HEK293 (cell line): Measurements from ENCODE around the gene GJB2.

Experiments
- CTCF ChIA-PET: fragments of 350-600 bp; formaldehyde crosslinking; extraction: SDS; loops from one replicate; lab custom pipeline; 2021; ENCODE audit warnings: antibody characterized with exemption; lab: Yijun Ruan, JAX
- POLR2A ChIA-PET: fragments of 300-600 bp; formaldehyde crosslinking; extraction: SDS; loops from one replicate; lab custom pipeline; 2020; ENCODE audit warnings: antibody characterized with exemption, inconsistent platforms; lab: Yijun Ruan, JAX
- H3K27ac ChIP-seq: fragments of 200-500 bp; sonication (Bioruptor generic); 2 replicates; pipeline ENCODE4 v1.5.1; 2014; ENCODE audit warnings: low read depth, low read length, control low read depth, inconsistent platforms; ENCODE audit errors: extremely low read depth
- H3K36me3 ChIP-seq, 2 experiments: fragments of 200-500 bp in 1 of 2; sonication (Bioruptor generic) in 1 of 2; 1 replicate in 1 of 2; 2 replicates in 1 of 2; pipeline ENCODE4 v1.5.1; 2014 to 2017; ENCODE audit warnings: inconsistent platforms in 2 of 2, low read length in 2 of 2; ENCODE audit not compliant: control insufficient read depth in 2 of 2, insufficient read depth in 1 of 2
- H3K4me1 ChIP-seq: fragments of 200-500 bp; sonication (Bioruptor generic); 2 replicates; pipeline ENCODE4 v1.5.1; 2014; ENCODE audit warnings: mild to moderate bottlenecking, low read length, inconsistent platforms; ENCODE audit not compliant: control insufficient read depth, insufficient read depth
- H3K4me3 ChIP-seq: 2 replicates; pipeline ENCODE4 v1.5.1; 2011; ENCODE audit warnings: low read depth, mild to moderate bottlenecking, control low read depth, low read length, moderate library complexity
- H3K9me3 ChIP-seq: fragments of 200-500 bp; sonication (Bioruptor generic); 2 replicates; pipeline ENCODE4 v1.5.1; 2014; ENCODE audit warnings: low read depth, low read length, inconsistent platforms; ENCODE audit not compliant: control insufficient read depth, insufficient read depth
- FEZF1 ChIP-seq: fragments of 450-650 bp; formaldehyde crosslinking; IDR thresholded peaks from 2 replicates; pipeline ENCODE4 v1.5.1; 2016; ENCODE audit warnings: missing biosample characterization, missing genetic modification characterization
- GLIS1 ChIP-seq: fragments of 450-650 bp; formaldehyde crosslinking; IDR thresholded peaks from 2 replicates; pipeline ENCODE4 v1.5.1; 2016; ENCODE audit warnings: missing biosample characterization, missing genetic modification characterization
- GLIS2 ChIP-seq: fragments of 450-650 bp; formaldehyde crosslinking; IDR thresholded peaks from 2 replicates; pipeline ENCODE4 v1.5.1; 2016; ENCODE audit warnings: missing biosample characterization, missing genetic modification characterization
- IKZF3 ChIP-seq: fragments of 450-650 bp; IDR thresholded peaks from 2 replicates; pipeline ENCODE4 v1.5.0; 2018; ENCODE audit warnings: missing biosample characterization, mild to moderate bottlenecking, missing genetic modification characterization, moderate library complexity
- KLF7 ChIP-seq: fragments of 450-650 bp; formaldehyde crosslinking; IDR thresholded peaks from 2 replicates; pipeline ENCODE4 v1.5.1; 2016; ENCODE audit warnings: missing biosample characterization, missing genetic modification characterization, borderline replicate concordance
- KLF8 ChIP-seq: fragments of 450-650 bp; formaldehyde crosslinking; IDR thresholded peaks from 2 replicates; pipeline ENCODE4 v1.5.1; 2016; ENCODE audit warnings: missing biosample characterization, missing genetic modification characterization
- SP2 ChIP-seq: fragments of 450-650 bp; formaldehyde crosslinking; IDR thresholded peaks from 2 replicates; pipeline ENCODE4 v1.5.1; 2016; ENCODE audit warnings: missing biosample characterization, missing genetic modification characterization
- WT1 ChIP-seq: fragments of 450-650 bp; formaldehyde crosslinking; IDR thresholded peaks from 2 replicates; pipeline ENCODE4 v1.5.1; 2016; ENCODE audit warnings: missing biosample characterization, missing genetic modification characterization
- ZBTB21 ChIP-seq: fragments of 450-650 bp; formaldehyde crosslinking; IDR thresholded peaks from 2 replicates; pipeline ENCODE4 v1.5.1; 2017; ENCODE audit warnings: missing biosample characterization, missing genetic modification characterization
- ZFHX2 ChIP-seq: fragments of 450-650 bp; formaldehyde crosslinking; conservative IDR thresholded peaks from 2 replicates; pipeline ENCODE4 v1.5.1; 2016; ENCODE audit warnings: missing biosample characterization, missing genetic modification characterization
- ZFP37 ChIP-seq: fragments of 450-650 bp; formaldehyde crosslinking; IDR thresholded peaks from 2 replicates; pipeline ENCODE4 v1.5.1; 2016; ENCODE audit warnings: missing biosample characterization, missing genetic modification characterization
- ZFP69B ChIP-seq: fragments of 450-650 bp; formaldehyde crosslinking; IDR thresholded peaks from 2 replicates; pipeline ENCODE4 v1.5.1; 2016; ENCODE audit warnings: missing biosample characterization, missing genetic modification characterization
- ZNF2 ChIP-seq: fragments of 450-650 bp; formaldehyde crosslinking; IDR thresholded peaks from 2 replicates; pipeline ENCODE4 v1.5.1; 2016; ENCODE audit warnings: missing biosample characterization, missing genetic modification characterization
- ZNF24 ChIP-seq: fragments of 450-650 bp; formaldehyde crosslinking; IDR thresholded peaks from 2 replicates; pipeline ENCODE4 v1.5.1; 2016; ENCODE audit warnings: missing biosample characterization, missing genetic modification characterization
- ZNF350 ChIP-seq: fragments of 450-650 bp; formaldehyde crosslinking; IDR thresholded peaks from 2 replicates; pipeline ENCODE4 v1.5.0; 2017; ENCODE audit warnings: missing biosample characterization, mild to moderate bottlenecking, missing genetic modification characterization
- ZNF501 ChIP-seq: fragments of 450-650 bp; formaldehyde crosslinking; IDR thresholded peaks from 2 replicates; pipeline ENCODE4 v1.5.1; 2016; ENCODE audit warnings: missing biosample characterization, missing genetic modification characterization
- ZNF629 ChIP-seq: fragments of 450-650 bp; formaldehyde crosslinking; IDR thresholded peaks from 2 replicates; pipeline ENCODE4 v1.5.1; 2017; ENCODE audit warnings: missing biosample characterization, missing genetic modification characterization
- ZNF660 ChIP-seq: fragments of 450-650 bp; IDR thresholded peaks from 2 replicates; pipeline ENCODE4 v1.5.1; 2018; ENCODE audit warnings: missing biosample characterization, mild to moderate bottlenecking, missing genetic modification characterization
- ZNF792 ChIP-seq: fragments of 450-650 bp; formaldehyde crosslinking; IDR thresholded peaks from 2 replicates; pipeline ENCODE4 v1.5.1; 2016; ENCODE audit warnings: missing biosample characterization, missing genetic modification characterization
- ZNF837 ChIP-seq: fragments of 450-650 bp; formaldehyde crosslinking; IDR thresholded peaks from 2 replicates; pipeline ENCODE4 v1.5.1; 2016; ENCODE audit warnings: missing biosample characterization, missing genetic modification characterization
- ZXDB ChIP-seq: fragments of 450-650 bp; formaldehyde crosslinking; IDR thresholded peaks from 2 replicates; pipeline ENCODE4 v1.5.1; 2016; ENCODE audit warnings: missing biosample characterization, missing genetic modification characterization
- TF ChIP-seq, protein P1 (sequence below): fragments of 450-650 bp; formaldehyde crosslinking; IDR thresholded peaks from 2 replicates; pipeline ENCODE4 v1.5.1; 2016; ENCODE audit warnings: missing biosample characterization, missing genetic modification characterization
- TF ChIP-seq, protein P2 (sequence below): fragments of 450-650 bp; formaldehyde crosslinking; IDR thresholded peaks from 2 replicates; pipeline ENCODE4 v1.5.1; 2017; ENCODE audit warnings: missing biosample characterization, missing genetic modification characterization
- TF ChIP-seq, protein P3 (sequence below): fragments of 450-650 bp; formaldehyde crosslinking; IDR thresholded peaks from 2 replicates; pipeline ENCODE4 v1.5.1; 2016; ENCODE audit warnings: missing biosample characterization, missing genetic modification characterization
- TF ChIP-seq, protein P4 (sequence below): fragments of 450-650 bp; formaldehyde crosslinking; IDR thresholded peaks from 2 replicates; pipeline ENCODE4 v1.5.1; 2017; ENCODE audit warnings: missing biosample characterization, mild to moderate bottlenecking, missing genetic modification characterization, moderate library complexity
- TF ChIP-seq, protein P5 (sequence below): fragments of 450-650 bp; formaldehyde crosslinking; IDR thresholded peaks from 2 replicates; pipeline ENCODE4 v1.5.1; 2016; ENCODE audit warnings: missing biosample characterization, missing genetic modification characterization
- TF ChIP-seq, protein P6 (sequence below): fragments of 450-650 bp; formaldehyde crosslinking; IDR thresholded peaks from 2 replicates; pipeline ENCODE4 v1.5.1; 2016; ENCODE audit warnings: missing biosample characterization, missing genetic modification characterization

Gene GJB2

DNA sequence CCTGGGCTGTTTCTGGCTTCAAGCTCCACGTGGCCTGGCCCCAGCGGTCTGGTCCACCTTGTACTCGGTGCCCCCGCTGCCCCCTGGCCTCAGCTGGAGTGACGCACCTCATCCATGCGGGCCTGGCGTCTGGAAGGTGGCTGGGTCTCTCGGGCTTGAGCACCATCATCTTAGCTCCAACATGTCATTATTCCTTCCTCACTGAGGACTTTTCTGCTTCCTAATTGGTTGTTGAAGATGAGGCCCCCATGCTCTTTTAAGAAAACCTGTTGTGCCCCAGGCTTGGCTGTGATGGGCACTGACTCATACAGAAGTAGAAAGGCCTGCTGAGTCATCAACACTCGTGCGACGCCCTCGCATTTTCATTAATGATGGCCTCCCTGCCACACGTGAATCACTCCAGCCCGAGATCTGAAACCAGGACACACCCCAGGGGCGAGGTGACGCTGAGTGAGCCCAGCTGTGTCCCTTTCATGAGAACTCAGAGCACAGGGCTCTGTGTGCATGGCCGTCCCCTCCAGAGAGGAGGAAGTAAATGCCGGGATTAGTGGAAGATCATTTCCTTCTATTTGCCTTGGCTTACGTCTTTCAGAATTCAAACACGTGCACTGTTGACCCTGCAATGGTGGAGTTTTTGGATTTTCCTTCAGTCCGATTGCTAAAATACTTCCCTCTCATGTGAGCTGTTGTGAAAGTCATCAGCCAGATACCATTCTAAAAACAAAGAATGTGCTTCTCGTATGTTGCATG is 17.9 kb downstream of the GJB2 start:
- ChIA-PET CTCF (interaction anchor here (1.1 kb wide), 1 partner anchor 12 kb away, joined by 3 read pairs; no protein-coding TSS in a partner anchor), POLR2A (no interaction called here)
- Histone ChIP-seq H3K4me3 (no peak overlapping the region), H3K27ac (peak overlapping the region; percentile 8; the same call in 1 of the 2 replicates), H3K9me3 (no peaks in the 10 kb centered on the region), H3K4me1 (peaks cover 8% of the 10 kb centered on the region; the same call in 1 of the 2 replicates), H3K36me3 (no peaks in the 10 kb centered on the region)
- TF ChIP-seq FEZF1 (tag by site-specific recombination), result peak; percentile 74
- TF ChIP-seq, protein P1, sequence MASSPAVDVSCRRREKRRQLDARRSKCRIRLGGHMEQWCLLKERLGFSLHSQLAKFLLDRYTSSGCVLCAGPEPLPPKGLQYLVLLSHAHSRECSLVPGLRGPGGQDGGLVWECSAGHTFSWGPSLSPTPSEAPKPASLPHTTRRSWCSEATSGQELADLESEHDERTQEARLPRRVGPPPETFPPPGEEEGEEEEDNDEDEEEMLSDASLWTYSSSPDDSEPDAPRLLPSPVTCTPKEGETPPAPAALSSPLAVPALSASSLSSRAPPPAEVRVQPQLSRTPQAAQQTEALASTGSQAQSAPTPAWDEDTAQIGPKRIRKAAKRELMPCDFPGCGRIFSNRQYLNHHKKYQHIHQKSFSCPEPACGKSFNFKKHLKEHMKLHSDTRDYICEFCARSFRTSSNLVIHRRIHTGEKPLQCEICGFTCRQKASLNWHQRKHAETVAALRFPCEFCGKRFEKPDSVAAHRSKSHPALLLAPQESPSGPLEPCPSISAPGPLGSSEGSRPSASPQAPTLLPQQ (tag by site-specific recombination), result peak; percentile 96
- peak; percentile 74 for TF ChIP-seq GLIS2 (tag by site-specific recombination)
- peak; percentile 81 for TF ChIP-seq KLF8 (tag by site-specific recombination)
- TF ChIP-seq, protein P2, sequence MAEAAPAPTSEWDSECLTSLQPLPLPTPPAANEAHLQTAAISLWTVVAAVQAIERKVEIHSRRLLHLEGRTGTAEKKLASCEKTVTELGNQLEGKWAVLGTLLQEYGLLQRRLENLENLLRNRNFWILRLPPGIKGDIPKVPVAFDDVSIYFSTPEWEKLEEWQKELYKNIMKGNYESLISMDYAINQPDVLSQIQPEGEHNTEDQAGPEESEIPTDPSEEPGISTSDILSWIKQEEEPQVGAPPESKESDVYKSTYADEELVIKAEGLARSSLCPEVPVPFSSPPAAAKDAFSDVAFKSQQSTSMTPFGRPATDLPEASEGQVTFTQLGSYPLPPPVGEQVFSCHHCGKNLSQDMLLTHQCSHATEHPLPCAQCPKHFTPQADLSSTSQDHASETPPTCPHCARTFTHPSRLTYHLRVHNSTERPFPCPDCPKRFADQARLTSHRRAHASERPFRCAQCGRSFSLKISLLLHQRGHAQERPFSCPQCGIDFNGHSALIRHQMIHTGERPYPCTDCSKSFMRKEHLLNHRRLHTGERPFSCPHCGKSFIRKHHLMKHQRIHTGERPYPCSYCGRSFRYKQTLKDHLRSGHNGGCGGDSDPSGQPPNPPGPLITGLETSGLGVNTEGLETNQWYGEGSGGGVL (tag by site-specific recombination), result peak; percentile 45; the same call in 1 of the 2 replicates
- peak; percentile 39; the same call in 1 of the 2 replicates for TF ChIP-seq ZFP37 (tag by site-specific recombination)
- peak; percentile 91; the same call in 1 of the 2 replicates for TF ChIP-seq ZNF660 (tag by site-specific recombination)
- TF ChIP-seq ZFHX2 (tag by site-specific recombination), result peak; percentile 78
- peak; percentile 64 for TF ChIP-seq SP2 (tag by site-specific recombination)
- peak; percentile 57; the same call in 1 of the 2 replicates for TF ChIP-seq IKZF3 (tag by site-specific recombination)
- TF ChIP-seq WT1 (tag by site-specific recombination), result peak; percentile 76
- peak; percentile 51; the same call in 1 of the 2 replicates for TF ChIP-seq ZNF24 (tag by site-specific recombination)
- no peak for TF ChIP-seq ZNF837 (tag by site-specific recombination)
- TF ChIP-seq ZNF2 (tag by site-specific recombination), result 0 out of 2 replicates have a peak, but pooled peaks have one; percentile 42
- peak; percentile 80 for TF ChIP-seq ZXDB
- no peak for TF ChIP-seq ZNF350 (tag by site-specific recombination)
- TF ChIP-seq, protein P3, sequence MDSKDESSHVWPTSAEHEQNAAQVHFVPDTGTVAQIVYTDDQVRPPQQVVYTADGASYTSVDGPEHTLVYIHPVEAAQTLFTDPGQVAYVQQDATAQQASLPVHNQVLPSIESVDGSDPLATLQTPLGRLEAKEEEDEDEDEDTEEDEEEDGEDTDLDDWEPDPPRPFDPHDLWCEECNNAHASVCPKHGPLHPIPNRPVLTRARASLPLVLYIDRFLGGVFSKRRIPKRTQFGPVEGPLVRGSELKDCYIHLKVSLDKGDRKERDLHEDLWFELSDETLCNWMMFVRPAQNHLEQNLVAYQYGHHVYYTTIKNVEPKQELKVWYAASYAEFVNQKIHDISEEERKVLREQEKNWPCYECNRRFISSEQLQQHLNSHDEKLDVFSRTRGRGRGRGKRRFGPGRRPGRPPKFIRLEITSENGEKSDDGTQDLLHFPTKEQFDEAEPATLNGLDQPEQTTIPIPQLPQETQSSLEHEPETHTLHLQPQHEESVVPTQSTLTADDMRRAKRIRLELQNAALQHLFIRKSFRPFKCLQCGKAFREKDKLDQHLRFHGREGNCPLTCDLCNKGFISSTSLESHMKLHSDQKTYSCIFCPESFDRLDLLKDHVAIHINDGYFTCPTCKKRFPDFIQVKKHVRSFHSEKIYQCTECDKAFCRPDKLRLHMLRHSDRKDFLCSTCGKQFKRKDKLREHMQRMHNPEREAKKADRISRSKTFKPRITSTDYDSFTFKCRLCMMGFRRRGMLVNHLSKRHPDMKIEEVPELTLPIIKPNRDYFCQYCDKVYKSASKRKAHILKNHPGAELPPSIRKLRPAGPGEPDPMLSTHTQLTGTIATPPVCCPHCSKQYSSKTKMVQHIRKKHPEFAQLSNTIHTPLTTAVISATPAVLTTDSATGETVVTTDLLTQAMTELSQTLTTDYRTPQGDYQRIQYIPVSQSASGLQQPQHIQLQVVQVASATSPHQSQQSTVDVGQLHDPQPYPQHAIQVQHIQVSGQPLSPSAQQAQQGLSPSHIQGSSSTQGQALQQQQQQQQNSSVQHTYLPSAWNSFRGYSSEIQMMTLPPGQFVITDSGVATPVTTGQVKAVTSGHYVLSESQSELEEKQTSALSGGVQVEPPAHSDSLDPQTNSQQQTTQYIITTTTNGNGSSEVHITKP, result peak; percentile 75
- TF ChIP-seq ZFP69B (tag by site-specific recombination), result peak; percentile 91; the same call in 1 of the 2 replicates
- peak; percentile 68; the same call in 1 of the 2 replicates for TF ChIP-seq ZNF501 (tag by site-specific recombination)
- TF ChIP-seq ZNF792, result no peak
- TF ChIP-seq GLIS1 (tag by site-specific recombination), result peak; percentile 74
- TF ChIP-seq ZBTB21 (tag by site-specific recombination), result peak; percentile 77
- TF ChIP-seq ZNF629, result peak; percentile 93
- TF ChIP-seq, protein P4, sequence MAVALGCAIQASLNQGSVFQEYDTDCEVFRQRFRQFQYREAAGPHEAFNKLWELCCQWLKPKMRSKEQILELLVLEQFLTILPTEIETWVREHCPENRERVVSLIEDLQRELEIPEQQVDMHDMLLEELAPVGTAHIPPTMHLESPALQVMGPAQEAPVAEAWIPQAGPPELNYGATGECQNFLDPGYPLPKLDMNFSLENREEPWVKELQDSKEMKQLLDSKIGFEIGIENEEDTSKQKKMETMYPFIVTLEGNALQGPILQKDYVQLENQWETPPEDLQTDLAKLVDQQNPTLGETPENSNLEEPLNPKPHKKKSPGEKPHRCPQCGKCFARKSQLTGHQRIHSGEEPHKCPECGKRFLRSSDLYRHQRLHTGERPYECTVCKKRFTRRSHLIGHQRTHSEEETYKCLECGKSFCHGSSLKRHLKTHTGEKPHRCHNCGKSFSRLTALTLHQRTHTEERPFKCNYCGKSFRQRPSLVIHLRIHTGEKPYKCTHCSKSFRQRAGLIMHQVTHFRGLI (tag by site-specific recombination), result peak; percentile 50; the same call in 1 of the 2 replicates
- TF ChIP-seq, protein P5, sequence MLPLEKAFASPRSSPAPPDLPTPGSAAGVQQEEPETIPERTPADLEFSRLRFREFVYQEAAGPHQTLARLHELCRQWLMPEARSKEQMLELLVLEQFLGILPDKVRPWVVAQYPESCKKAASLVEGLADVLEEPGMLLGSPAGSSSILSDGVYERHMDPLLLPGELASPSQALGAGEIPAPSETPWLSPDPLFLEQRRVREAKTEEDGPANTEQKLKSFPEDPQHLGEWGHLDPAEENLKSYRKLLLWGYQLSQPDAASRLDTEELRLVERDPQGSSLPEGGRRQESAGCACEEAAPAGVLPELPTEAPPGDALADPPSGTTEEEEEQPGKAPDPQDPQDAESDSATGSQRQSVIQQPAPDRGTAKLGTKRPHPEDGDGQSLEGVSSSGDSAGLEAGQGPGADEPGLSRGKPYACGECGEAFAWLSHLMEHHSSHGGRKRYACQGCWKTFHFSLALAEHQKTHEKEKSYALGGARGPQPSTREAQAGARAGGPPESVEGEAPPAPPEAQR, result no peak
- TF ChIP-seq, protein P6, sequence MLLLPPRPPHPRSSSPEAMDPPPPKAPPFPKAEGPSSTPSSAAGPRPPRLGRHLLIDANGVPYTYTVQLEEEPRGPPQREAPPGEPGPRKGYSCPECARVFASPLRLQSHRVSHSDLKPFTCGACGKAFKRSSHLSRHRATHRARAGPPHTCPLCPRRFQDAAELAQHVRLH (tag by site-specific recombination), result no peak
- TF ChIP-seq KLF7 (tag by site-specific recombination), result 0 out of 2 replicates have a peak, but pooled peaks have one; percentile 31
